ENCODE measurements around the gene SHROOM2.
"Not testable (repeated sequence)": the region's sequence is repeated elsewhere in the genome, so short reads cannot be mapped to it uniquely, and the experiment has no call there.

Gene SHROOM2

DNA sequence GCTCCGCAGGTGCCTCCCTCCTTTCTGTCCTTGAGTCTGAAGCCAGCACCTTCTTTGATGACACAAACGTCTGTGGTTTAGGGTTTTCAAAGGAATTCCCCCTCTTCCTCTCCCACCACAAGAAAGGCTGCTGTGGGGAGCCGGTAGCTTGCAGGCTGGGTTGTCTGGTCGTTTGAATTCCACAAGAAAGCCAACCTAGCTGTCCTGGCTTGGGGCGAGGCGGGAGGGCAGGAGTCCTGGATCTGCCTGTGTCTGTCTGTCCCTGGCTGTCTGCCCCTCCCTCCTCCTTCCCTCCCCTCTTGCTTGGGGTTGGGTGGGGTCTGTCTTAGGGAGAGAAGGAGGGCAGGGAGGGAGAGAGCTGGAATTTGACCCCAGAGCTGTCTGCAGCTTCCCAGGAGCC, 56.3 kb downstream of the SHROOM2 start:
- no peak for DNase-seq

DNA sequence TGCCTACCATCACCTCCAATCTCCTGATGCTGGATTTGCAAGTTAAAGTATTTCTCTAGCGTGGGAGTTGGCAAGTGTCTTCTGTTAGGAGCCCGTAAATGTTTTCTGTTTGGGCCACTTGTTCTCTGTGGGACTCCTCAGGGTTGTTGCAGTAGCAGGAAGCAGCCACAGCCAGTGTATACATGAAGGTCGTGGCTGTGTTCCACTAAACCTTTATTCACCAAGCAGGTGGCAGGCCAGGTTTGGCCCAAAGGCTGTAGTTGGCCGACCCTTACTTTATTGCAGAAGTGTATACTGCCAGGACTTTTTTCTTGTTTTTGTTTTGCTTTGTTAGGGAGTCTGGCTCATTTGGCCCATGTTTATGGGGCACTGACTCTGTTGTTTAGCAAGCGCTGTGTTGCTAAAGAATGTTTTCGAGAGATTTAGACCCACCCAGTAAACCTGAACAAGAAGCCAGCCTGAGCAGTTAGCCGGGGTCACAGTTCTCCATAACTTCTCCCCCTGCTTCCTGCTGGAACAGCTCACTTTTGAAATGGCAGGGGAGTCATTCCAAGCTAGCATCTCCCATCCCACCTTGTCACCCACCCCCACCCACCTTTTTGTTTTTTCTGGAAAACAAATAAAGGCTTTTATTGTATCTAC, 58.8 kb downstream of the SHROOM2 start:
- no peak for DNase-seq

DNA sequence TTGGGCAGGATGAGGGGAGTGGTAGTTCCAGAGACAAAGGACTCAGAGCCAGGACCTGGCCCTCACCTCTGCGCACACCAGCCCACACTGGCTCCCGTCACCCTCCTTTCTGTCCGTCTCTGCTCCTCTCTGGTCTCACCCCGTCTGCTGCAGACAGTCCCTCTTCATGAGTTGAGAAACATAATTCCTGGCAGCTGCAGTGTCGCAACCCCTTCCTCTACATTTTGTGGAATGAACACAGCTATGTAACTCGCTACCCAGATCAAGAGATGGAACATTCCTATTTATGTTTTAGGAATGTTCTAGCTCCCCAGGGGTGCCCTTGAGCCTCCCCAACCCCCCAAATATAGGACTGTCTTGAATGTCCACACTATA, 59.3 kb downstream of the SHROOM2 start:
- DNase-seq, result no peak

DNA sequence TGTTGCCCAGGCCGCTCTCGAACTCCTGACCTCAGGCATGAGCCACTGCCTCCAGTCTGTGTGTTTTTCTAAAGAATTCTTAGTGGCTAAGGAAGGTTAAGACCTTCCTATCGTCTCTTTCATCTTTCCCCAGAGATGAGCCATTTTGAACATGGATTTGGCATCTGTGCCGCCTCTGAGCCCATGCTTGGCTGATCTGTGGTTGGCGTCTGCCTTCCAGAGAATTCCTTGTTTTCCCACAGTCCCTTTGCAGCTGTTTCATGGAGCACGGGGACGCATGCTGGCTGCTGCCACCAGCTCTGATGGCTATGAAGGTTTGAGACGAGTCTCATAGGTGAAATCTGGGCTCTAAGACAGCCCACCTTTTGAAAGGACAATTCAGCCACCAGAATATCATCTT, 60.4 kb downstream of the SHROOM2 start:
- DNase-seq, result no peak

DNA sequence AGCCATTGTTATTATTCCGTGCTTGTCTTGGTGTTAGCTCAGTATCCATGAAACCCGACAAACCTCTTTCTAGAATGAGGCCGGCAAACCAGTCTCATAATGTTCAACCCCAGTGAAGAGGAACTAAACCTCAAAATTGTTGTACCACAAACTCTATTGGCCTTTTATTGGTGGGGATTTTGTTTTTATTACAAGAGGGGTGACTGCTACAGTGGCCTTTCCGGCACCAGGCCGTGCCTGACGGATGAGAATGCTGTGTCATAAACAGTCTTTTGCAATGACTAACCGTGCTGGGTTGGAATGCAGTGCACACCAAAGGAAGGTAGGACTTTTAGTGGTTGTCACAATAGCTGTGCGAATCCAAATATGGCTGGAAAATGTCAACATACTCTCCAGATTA, 60.8 kb downstream of the SHROOM2 start:
- no peak for DNase-seq

DNA sequence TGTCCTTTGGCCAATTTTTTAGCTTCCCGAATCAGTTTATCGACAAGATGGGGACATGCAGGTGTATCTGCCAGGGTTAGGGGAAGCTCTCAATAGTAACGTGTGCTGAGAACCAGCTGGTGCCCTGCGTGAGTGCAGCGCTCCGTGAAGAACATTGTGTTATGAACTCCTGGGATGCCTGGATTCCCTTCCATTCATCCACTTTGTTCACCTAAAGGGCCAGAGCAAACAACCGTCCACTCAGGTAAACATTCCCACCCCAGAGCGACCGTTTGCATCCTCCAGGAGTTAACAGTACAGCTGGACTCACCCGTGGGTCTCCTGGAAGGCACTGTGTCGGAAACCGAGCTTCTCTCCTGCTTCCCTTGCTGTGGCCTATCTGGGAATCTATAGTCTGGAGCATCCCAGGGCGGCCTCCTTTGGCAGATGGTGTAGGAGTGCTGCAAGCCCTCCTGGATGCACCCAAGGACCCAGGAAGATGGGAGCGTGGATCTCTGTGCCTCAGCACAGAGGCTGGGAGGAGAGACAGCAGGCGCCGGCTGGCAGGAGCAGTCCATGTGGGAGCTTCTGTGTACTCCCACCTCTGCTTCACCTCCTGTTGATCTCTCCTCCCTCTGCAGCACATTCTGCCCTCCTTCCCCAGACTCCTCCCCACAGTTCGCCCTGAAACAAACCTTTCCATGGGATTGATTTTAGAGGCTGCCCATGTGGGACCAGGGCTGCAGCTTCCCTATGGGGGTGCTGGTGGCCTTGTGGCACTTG, 62.7 kb downstream of the SHROOM2 start:
- DNase-seq, result no peak

DNA sequence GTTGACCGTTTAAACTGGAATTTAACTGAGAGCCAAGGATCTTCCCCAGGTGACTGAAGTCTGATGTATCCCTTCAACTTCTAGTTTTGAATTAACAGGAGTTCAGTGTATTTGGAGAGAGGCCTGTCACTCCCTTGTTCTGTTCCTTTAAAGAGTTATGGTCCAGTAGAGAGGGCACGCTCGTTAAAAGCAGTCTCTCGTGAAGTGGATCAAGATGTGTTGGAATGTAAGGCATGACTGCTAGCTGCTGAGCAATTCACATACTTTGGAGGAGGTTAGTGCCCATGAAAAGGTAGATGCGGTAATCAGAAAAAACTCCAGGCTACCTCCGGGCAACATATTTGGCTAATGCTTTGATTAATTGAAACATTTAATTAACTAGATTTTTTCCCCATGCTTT, 65.7 kb downstream of the SHROOM2 start:
- no peak for DNase-seq

DNA sequence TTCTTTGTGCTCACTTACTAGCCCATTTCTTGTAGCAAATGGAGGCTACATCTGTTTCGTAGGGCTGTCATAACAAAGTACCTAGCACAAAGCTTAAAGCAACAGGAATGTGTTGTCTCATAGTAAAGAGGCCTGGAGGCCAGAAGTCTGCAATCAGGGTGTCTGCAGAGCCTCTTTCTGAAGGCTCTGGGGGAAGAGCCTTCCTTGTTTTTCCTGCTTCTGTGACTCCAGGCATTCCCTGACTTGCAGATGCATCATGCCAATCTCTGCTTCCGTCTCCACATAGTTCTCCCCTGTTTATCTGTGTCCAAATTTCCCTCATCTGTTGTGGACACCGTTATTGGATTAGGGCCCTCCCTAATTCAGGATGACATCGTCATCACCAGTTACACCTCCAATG, 67.1 kb downstream of the SHROOM2 start:
- no peak for DNase-seq

DNA sequence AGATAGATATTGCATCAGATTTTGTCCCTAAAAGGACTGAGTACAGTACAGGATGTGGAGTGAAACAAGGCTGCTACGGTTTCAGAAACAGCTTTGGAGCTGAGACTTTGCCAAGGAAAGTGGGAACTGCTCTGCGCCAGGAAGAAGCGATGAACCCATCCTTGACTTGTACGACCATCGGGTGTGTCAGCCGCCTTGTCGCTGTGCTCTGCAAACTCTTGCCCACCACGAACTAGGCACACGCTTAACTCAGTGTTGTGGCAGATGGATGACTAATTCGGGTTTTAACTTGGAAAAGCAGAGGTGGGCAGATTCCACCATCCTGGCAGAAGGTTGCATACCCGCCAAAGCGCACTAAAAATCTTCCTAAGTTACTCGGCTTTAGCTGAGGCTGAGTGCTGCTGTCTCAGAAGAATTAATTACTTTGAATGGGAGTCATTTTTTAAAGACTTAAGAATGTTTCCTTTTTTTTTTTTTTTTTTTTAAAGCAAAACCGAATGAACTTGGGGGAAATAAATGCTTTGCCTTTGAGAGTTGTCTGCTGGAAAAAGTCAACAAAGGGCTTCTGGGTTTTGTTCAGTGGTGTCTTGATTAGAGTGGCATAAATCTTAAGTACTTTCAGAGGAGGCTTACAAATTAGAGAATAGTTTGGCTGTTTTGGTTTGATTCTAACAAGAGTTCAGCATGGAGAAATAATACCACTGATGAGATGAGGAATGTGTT, 69.5 kb downstream of the SHROOM2 start:
- DNase-seq, result no peak

DNA sequence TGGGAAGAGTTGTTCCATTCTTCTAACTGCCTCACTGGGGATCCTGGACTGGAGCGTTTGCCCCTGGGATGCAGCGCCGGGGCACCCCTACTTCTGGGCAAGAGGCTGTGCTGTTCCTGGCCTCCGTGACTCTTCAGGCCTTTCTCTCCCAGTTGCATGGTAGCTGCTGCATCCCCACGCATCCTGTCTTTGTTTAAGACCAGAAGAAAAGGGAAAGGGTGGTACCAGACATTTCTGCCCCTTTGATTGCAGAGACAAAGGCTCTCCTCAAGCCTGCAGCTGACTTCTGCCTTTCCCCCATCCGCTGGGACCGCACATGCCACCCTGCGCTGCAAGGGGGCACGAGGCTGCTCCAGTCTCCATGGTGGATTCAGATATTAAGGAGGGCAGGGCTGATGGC, 70.4 kb downstream of the SHROOM2 start:
- DNase-seq, result no peak

DNA sequence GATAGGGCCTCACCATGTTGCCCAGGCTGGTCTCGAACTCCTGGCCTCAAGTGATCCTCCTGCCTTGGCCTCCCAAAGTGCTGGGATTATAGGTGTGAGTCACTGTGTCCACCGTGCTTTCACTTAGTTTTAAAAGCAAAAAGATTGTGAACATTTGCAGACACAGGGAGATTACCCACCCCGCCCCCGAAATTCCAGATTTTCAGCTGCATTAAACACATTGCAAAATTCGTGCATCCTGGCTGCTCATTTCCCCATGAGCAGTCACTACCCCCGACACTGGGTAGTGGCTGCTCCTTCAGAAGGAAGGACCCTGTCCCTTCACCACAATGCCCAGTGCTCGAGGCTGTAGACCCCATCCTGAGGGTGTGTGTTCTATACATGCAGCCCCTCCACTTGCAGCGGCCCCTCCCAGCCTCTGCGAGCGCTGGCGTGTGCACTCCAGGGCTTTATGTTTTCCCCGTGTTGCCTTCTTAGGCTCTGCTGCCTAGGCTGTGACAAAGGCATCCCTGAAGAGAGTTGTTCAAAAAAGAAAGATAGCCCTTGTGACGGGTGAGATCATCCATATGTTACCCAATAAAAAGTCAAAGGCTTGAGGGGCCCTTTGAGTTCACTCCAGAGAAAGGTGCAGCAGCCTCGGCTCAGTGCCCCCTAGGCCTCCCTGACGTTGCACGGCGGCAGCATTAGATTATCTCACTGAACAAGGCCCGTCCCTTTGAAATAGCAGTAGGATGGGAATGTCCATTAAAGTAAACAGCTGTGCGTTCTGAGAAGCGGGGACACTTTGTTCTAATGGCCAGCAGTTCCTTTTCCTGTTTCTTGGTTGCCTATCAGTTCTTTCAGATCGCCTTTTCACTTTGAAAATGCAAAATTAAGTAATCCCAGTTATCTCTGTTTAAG, 71.6 kb downstream of the SHROOM2 start:
- DNase-seq, result no peak

DNA sequence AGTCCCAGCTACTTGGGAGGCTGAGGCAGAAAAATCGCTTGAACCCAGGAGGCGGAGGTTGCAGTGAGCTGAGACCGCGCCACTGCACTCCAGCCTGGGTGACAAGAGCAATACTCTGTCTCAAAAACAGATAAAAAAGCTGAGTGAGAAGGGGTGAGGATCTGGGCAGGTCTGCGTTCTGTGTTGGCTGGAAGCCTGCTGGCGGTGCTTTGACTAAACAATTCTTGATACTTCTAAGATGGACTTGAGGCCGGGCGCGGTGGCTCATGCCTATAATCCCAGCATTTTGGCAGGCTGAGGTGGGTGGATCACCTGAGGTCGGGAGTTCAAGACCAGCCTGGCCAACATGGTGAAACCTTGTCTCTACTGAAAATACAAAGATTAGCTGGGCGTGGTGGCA, 72.5 kb downstream of the SHROOM2 start:
- not testable (repeated sequence) for DNase-seq

DNA sequence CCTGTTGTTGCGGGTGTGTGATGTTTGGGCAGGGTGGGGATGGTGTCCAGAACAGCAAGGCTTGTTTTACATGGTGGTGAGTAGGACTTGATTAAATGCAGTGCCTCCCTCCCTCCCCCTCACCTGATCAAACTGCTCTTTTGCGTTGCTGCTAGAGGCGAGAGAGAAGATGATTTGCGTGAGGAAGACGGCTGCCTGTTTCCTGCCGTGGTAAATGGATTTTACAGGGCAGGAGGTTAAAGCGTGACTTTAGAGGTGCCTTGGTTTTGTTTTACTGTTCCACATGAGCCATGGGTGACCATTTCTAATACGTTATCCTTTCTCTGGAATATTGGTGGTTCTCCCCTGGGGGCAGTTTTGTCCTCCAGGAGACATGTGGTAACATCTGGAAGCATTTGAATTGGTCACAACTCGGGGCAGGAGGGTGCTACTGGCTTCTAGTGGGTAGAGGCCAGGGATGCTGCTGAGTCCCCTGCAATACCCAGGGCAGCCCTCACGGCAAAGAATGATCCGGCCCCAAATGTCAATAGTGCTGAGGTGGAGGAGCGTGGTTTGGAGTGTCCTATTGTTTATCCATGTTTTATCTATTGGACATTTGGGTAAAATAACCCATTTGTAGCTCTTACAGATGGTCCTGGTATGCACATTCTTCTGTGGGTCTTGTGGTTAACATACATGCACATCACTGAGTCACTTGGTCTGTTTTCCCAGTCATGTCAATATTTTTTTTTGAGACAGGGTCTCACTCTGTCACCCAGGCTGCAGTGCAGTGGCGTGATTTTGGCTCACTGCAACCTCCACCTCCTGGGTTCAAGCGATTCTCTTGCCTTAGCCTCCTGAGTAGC, 73.7 kb downstream of the SHROOM2 start:
- DNase-seq, result no peak

DNA sequence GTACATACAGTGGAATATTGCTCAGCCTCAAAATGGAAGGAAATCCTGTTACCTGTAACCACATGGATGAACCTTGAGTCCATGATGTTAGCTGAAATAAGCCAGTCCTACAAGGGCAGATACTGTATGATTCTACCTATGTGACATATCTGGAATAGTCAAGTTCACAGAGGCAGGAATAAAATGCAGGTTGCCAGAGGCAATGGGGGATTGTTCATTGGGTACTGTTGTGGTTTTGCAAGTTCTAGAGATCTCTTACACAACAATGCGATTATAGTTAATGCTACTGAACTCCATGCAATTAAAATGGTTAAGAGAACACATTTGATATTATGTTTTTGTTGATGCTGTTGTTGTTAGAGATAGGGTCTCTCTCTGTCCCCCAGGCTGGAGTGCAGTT, 74.6 kb downstream of the SHROOM2 start:
- no peak for DNase-seq

DNA sequence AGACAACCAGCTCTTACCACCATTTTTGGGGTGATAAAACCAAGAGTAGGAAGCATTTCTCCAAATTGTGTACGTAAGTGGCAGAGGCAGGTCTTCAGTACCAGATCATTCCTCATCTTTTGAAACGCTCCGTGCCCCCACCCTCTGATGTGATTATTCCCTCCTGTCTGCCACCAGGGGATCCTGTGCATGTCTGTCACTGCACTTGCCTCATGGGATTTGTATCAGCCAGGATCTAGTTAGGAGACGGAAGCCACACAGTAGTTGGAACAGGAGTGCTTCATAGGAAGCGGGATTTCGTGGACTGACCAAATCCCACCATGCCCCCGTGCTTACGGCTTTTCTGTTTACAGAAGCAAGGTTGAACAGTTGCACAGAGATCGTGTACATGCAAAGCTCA, 75.5 kb downstream of the SHROOM2 start:
- DNase-seq, result no peak

DNA sequence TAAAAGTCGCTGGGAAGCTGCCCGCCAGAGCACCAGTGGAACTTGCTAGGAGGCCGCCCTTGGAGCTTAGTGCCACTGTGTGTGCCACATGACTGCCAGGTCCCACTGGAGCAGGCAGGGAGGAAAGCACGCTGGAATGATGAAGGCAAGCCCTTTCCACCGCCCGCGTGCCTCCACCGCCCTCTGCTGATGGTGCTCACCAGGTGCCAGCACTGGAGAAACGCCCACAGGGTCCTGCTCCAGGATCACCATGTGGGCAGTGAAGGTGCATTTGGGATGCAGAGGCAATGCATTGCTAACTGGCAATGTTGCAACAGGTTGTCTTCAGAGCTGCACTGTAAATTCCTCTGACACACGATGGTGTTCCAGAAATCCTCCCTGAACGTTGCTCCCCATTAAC, 76.3 kb downstream of the SHROOM2 start:
- no peak for DNase-seq

DNA sequence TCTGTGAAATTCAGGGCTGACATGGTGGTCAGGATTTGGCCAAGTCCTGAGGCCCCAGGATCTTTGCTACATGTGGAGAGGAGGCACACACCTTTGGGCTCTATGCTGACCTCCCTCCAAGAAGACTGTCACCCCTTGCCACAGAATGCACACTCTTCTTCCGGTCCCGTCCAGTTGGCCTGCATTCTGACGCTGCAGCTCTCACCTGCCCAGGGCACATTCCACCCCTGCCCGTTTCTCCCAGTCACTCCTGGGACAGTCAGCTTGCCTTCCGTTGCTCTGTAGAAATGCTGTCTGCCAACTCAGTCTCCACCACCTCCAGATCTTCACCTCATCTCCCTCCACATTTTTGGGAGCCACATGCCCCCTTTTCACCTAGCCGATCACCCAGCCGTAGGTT, 76.7 kb downstream of the SHROOM2 start:
- no peak for DNase-seq

DNA sequence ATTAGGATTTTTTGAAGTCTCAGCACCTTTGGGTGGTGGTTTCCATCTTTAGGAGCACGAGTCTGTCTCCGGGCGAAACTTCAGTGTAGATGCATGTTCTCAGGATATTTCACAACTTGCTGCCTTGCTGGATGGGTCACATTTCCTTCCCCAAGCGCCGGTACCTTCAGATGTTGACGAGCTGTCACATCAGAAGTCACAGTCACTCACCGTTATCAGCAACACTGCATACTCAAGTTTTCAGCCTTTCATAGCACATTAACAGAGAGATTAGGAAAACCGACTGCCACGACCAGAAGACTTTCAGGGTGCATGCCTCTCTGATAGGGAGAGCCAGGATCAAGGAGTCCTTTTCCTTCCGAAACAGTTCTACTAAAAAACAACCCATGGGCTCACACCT, 77.8 kb downstream of the SHROOM2 start:
- DNase-seq, result no peak

DNA sequence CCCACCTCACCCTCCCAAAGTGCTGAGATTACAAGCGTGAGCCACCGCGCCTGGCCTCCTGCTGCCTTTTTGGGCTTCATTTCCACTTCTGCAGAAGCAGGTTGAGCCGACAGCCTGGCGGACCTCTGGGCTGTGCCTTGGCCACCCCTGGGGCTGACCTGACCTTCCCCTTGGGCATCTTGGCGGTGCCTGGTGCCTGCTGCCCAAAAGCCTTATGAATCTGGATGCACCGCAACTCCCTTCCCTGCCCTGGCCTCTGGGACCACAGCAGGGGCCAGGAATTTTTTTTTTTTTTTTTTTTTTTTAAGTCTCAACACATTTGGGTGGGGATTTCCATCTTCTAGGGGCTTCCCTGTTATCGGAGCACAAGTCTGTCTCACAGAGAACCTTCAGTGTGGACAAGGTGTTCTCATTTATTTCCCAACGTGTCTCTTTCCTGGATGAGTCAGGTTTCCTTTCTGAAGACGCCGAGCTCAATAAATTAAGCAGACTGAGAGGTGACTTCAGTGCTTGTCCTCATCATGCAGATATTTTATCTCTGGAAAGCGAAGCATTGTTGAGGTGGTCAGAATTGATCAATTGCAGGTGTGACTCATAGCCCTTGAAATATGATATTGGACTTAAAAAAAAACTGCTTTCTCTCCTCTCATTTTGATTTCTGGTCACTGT, 79.7 kb downstream of the SHROOM2 start:
- no peak for DNase-seq

DNA sequence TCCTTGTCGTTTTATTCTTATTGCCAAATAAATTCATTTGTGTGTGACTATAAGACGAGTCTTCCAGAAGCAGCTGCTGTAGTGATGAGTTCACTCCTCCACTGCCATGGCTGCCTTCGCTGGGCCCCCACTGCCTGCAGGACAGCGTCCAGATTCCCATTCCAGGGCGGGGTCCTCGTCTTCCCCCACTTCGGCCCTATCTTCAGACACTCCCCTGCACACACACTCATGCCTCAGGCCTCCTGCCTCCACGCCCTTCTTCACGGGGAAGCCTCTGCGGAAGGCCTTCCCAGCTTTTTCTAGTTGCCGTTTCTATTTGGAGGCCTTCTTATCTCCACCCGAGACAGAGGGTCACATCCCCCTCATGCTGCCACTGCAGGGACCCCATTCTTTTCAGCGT, 80.4 kb downstream of the SHROOM2 start:
- no peak for DNase-seq

DNA sequence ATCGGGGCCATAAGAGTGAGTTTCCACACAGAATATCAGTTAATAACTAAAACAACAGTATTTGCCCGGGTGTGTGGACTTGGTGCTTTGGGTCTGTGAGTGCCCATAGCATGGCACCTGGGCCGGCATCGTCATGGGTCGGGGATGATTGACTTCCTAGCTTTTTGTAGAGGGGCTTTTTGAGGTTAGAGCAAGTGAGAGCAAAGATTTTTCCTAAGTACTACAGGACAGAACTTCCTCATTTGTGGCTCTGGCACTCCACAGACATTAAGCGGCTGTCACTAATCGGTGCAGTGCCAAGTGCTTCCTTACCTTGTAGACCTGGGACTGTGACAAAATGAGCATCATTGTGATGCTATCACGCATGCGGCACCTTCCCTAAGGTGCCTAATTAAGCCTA, 81.0 kb downstream of the SHROOM2 start:
- no peak for DNase-seq

DNA sequence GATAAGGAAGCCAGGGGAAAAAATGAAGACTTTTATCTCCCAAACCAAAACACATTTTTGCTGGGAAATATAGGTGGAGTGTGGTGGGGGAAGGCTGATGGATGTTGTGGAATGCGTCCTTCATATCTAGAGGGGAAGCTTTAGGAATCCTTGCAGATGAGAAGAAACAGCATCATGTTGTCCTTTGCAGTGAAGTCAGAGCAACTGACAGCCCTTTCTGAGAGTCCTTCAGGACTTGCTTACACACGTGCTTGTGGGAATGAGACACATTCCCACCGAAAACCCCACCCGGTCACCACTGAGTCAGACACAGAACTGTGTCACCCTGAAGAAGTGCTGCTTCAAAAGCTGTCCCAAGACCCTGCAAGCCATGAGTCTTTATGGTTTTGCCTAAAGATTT, 81.5 kb downstream of the SHROOM2 start:
- no peak for DNase-seq

All from AML-193 (cell line).